Muscle layer of colon (tissue), 2 donors: ENCODE results near the gene ABCC3.
"Not testable (repeated sequence)": the region's sequence is repeated elsewhere in the genome, so short reads cannot be mapped to it uniquely, and the experiment has no call there.

Source experiments
- H3K27ac ChIP-seq: one replicate; pipeline ENCODE4 v1.7.0; 2013; ENCODE audit warnings: low read depth, mild to moderate bottlenecking, low read length, moderate library complexity
- H3K27me3 ChIP-seq, 2 donors: one replicate each; pipeline ENCODE4 v1.7.0; 2013; ENCODE audit warnings: low read length in 2 of 2, mild to moderate bottlenecking in 2 of 2; ENCODE audit not compliant: insufficient read depth in 2 of 2, control insufficient read depth in 1 of 2
- H3K36me3 ChIP-seq: one replicate; pipeline ENCODE4 v1.7.0; 2013; ENCODE audit warnings: mild to moderate bottlenecking, low read length; ENCODE audit not compliant: insufficient read depth
- H3K4me1 ChIP-seq: one replicate; pipeline ENCODE4 v1.7.0; 2013; ENCODE audit warnings: mild to moderate bottlenecking, low read length; ENCODE audit not compliant: insufficient read depth
- H3K4me3 ChIP-seq, 2 donors: one replicate each; pipeline ENCODE4 v1.7.0; 2013; ENCODE audit warnings: low read length in 2 of 2, low read depth in 1 of 2, mild to moderate bottlenecking in 1 of 2, moderate library complexity in 1 of 2
- H3K9ac ChIP-seq: one replicate; pipeline ENCODE4 v1.7.0; 2013; ENCODE audit warnings: low read length
- H3K9me3 ChIP-seq: one replicate; pipeline ENCODE4 v1.7.0; 2013; ENCODE audit warnings: mild to moderate bottlenecking, low read length
- donor health status: abdominal sarcoma.
- donor health status: Adenocarcinoma of cecum.

The ABCC3 gene

GRCh38 chr17:50677851-50678375 lies 43.2 kb downstream of the ABCC3 start:
- Histone ChIP-seq H3K36me3 (no peaks in the 10 kb centered on the region), H3K4me1 (peaks cover 7% of the 10 kb centered on the region), H3K4me3 (no peak overlapping the region), H3K27ac (no peak overlapping the region), H3K27me3 (no peaks in the 10 kb centered on the region), H3K9ac (no peak overlapping the region), H3K9me3 (no peaks in the 10 kb centered on the region)

- H3K27ac ChIP-seq, result no peak overlapping the region
These were observed 44.4 kb downstream of the ABCC3 start for GRCh38 chr17:50679008-50679544.

GRCh38 chr17:50680126-50680525 lies 45.4 kb downstream of the ABCC3 start:
- Histone ChIP-seq H3K27me3 (no peaks in the 10 kb centered on the region), H3K27ac (no peak overlapping the region), H3K4me1 (peaks cover 7% of the 10 kb centered on the region), H3K36me3 (no peaks in the 10 kb centered on the region), H3K9me3 (no peaks in the 10 kb centered on the region), H3K4me3 (no peak overlapping the region), H3K9ac (no peak overlapping the region)

More at GRCh38 chr17:50679008-50679544, 44.4 kb downstream of the ABCC3 start:
- Histone ChIP-seq H3K9me3 (no peaks in the 10 kb centered on the region), H3K27me3 (no peaks in the 10 kb centered on the region), H3K4me3 (no peak overlapping the region), H3K9ac (no peak overlapping the region), H3K36me3 (no peaks in the 10 kb centered on the region), H3K4me1 (peaks cover 7% of the 10 kb centered on the region)

GRCh38 chr17:50680543-50681262 lies 46.0 kb downstream of the ABCC3 start:
- H3K9me3 ChIP-seq, H3K9ac ChIP-seq, H3K4me3 ChIP-seq, H3K27me3 ChIP-seq, H3K27ac ChIP-seq, H3K4me1 ChIP-seq, H3K36me3 ChIP-seq: not testable (repeated sequence)

GRCh38 chr17:50681263-50682200 lies 46.9 kb downstream of the ABCC3 start:
- Histone ChIP-seq H3K9ac (no peak overlapping the region), H3K4me1 (peaks cover 11% of the 10 kb centered on the region), H3K9me3 (no peaks in the 10 kb centered on the region), H3K27ac (no peak overlapping the region), H3K36me3 (no peaks in the 10 kb centered on the region), H3K27me3 (no peaks in the 10 kb centered on the region), H3K4me3 (no peak overlapping the region)

- H3K4me3 ChIP-seq, result no peak overlapping the region
- H3K9ac ChIP-seq, result no peak overlapping the region
- H3K9me3 ChIP-seq, result no peaks in the 10 kb centered on the region
- H3K4me1 ChIP-seq, result peaks cover 20% of the 10 kb centered on the region
- no peak overlapping the region for H3K27ac ChIP-seq
- H3K36me3 ChIP-seq, result no peaks in the 10 kb centered on the region
- H3K27me3 ChIP-seq, result no peaks in the 10 kb centered on the region
These were observed 47.8 kb downstream of the ABCC3 start for GRCh38 chr17:50682441-50682840.

- no peaks in the 10 kb centered on the region for H3K9me3 ChIP-seq
- H3K4me3 ChIP-seq, result no peak overlapping the region
- H3K27me3 ChIP-seq, result no peaks in the 10 kb centered on the region
- no peak overlapping the region for H3K27ac ChIP-seq
- H3K36me3 ChIP-seq, result no peaks in the 10 kb centered on the region
- no peak overlapping the region for H3K9ac ChIP-seq
- H3K4me1 ChIP-seq, result peaks cover 20% of the 10 kb centered on the region
These were observed 48.3 kb downstream of the ABCC3 start for GRCh38 chr17:50682938-50683337.

GRCh38 chr17:50683434-50684287 lies 49.0 kb downstream of the ABCC3 start:
- no peaks in the 10 kb centered on the region for H3K27me3 ChIP-seq
- no peaks in the 10 kb centered on the region for H3K36me3 ChIP-seq
- peaks cover 20% of the 10 kb centered on the region for H3K4me1 ChIP-seq
- no peaks in the 10 kb centered on the region for H3K9me3 ChIP-seq
- no peak overlapping the region for H3K27ac ChIP-seq
- no peak overlapping the region for H3K9ac ChIP-seq
- H3K4me3 ChIP-seq, result no peak overlapping the region

- Histone ChIP-seq H3K4me1 (peaks cover 20% of the 10 kb centered on the region), H3K9ac (no peak overlapping the region), H3K27me3 (no peaks in the 10 kb centered on the region), H3K4me3 (no peak overlapping the region), H3K9me3 (no peaks in the 10 kb centered on the region), H3K27ac (no peak overlapping the region), H3K36me3 (no peaks in the 10 kb centered on the region)
These were observed 49.6 kb downstream of the ABCC3 start for GRCh38 chr17:50684288-50684611.

- Histone ChIP-seq H3K9ac (no peak overlapping the region), H3K27ac (no peak overlapping the region)
These were observed 50.1 kb downstream of the ABCC3 start for GRCh38 chr17:50684612-50685333.

More at GRCh38 chr17:50684612-50685333, 50.1 kb downstream of the ABCC3 start:
- Histone ChIP-seq H3K36me3 (no peaks in the 10 kb centered on the region), H3K9me3 (no peaks in the 10 kb centered on the region), H3K4me1 (peaks cover 20% of the 10 kb centered on the region), H3K4me3 (no peak overlapping the region), H3K27me3 (no peaks in the 10 kb centered on the region)
